RWPE1 (cell line): ENCODE measurements around the gene PRKD1.

ENCODE experiments used
- CTCF ChIA-PET: fragments of 350-600 bp; sonication (Branson Sonifier 250); formaldehyde crosslinking; extraction: SDS; loops from one replicate; lab custom pipeline; 2021; lab: Yijun Ruan, JAX
- POLR2A ChIA-PET: fragments of 400-600 bp; formaldehyde crosslinking; extraction: SDS; loops from one replicate; lab custom pipeline; 2020; ENCODE audit warnings: antibody characterized with exemption; ENCODE audit not compliant: low non-redundant PET; lab: Yijun Ruan, JAX
- DNase-seq: peaks from one replicate; pipeline ENCODE4 v3.0.0; 2012; ENCODE audit warnings: low spot score
- H3K27ac ChIP-seq: fragments of 450-650 bp; 2 replicates; pipeline ENCODE4 v1.5.1; 2017
- TF ChIP-seq, protein P1 (sequence below): fragments of 450-650 bp; conservative IDR thresholded peaks from 2 replicates; pipeline ENCODE4 v1.5.1; 2017; ENCODE audit warnings: low read depth, mild to moderate bottlenecking

The PRKD1 gene

DNA sequence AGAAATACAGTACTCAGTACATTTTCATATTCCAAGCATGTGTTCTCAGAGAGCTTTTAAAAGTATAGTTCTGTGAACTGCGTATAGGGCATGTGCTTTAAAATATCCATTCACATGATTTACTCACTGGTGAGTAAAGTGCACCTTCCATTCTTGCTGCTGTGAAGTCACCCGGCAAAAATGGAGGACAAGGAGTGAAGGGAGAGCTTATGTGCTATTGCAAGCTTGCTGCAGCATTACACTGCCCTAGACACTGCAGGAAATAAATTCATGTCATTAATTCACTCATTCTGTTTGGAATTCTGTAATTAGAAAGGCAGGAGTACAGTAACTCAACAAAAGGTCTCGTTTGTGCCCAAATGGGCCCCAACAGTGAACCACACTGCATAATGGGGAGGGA is 347.8 kb downstream of the PRKD1 start:
- no peak overlapping the region for H3K27ac ChIP-seq
- DNase-seq: no peak
- ChIA-PET CTCF (no interaction called here), POLR2A (no interaction called here)
- TF ChIP-seq, protein P1, sequence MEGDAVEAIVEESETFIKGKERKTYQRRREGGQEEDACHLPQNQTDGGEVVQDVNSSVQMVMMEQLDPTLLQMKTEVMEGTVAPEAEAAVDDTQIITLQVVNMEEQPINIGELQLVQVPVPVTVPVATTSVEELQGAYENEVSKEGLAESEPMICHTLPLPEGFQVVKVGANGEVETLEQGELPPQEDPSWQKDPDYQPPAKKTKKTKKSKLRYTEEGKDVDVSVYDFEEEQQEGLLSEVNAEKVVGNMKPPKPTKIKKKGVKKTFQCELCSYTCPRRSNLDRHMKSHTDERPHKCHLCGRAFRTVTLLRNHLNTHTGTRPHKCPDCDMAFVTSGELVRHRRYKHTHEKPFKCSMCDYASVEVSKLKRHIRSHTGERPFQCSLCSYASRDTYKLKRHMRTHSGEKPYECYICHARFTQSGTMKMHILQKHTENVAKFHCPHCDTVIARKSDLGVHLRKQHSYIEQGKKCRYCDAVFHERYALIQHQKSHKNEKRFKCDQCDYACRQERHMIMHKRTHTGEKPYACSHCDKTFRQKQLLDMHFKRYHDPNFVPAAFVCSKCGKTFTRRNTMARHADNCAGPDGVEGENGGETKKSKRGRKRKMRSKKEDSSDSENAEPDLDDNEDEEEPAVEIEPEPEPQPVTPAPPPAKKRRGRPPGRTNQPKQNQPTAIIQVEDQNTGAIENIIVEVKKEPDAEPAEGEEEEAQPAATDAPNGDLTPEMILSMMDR: no peak

DNA sequence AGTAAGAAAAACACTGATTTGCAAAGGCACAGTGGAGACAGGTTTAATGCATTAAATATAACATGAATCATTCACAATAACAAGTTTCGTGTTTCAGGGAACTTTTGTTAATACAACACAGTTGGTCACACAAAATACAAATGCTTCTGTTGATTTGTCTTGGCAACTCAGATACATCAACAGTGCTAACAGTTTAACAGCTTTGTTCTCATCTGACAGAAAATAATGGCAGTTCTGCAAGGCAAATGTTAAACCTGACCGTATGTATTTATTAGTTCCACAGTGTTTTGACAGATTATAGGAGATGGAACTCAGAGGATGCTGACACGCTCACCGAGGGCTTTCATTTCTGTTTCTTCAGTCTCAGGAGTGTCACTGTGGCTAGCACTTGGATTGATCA is 350.7 kb downstream of the PRKD1 start:
- CTCF ChIA-PET: no interaction called here
- no peak for DNase-seq
- TF ChIP-seq, protein P1: no peak
- POLR2A ChIA-PET: no interaction called here
- no peak overlapping the region for H3K27ac ChIP-seq

DNA sequence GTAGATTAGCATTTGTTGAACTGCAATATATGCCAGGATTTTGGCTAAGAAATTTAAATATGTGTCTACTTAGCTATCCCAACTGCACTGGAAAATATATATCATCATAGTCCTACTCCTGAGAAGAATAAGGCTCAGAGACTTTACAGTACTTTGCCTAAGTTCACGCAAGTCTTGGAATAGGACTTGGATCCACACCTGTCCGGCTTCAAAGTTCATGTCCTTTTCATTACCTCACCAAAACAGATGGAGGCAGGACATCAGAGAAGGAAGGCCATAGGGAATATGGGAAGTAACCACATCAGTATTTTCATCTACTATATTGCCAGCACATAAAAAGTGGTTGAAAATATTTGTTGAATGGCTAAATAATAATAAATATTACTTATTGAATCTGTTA is 358.5 kb downstream of the PRKD1 start:
- POLR2A ChIA-PET: no interaction called here
- TF ChIP-seq, protein P1: no peak

DNA sequence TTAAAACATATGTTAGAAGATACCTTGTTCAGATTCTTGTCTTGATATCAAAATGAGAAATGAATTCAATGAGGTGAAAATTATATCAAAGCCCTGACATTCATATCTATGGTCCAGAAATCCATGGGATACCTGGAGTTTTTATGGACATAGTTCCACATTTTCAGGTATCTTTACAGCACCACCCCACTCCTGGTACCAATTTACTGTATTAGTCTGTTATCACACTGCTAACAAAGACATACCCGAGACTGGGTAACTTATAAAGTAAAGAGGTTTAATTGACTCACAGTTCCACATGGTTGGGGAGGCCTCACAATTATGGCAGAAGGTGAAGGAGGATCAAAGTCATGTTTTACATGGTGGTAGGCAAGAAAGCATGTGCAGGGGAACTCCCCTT is 361.5 kb downstream of the PRKD1 start:
- no peak overlapping the region for H3K27ac ChIP-seq
- POLR2A ChIA-PET: no interaction called here

More for the DNA sequence above, 358.5 kb downstream of the PRKD1 start:
- H3K27ac ChIP-seq: no peak overlapping the region
- no peak for DNase-seq
- CTCF ChIA-PET: no interaction called here

DNA sequence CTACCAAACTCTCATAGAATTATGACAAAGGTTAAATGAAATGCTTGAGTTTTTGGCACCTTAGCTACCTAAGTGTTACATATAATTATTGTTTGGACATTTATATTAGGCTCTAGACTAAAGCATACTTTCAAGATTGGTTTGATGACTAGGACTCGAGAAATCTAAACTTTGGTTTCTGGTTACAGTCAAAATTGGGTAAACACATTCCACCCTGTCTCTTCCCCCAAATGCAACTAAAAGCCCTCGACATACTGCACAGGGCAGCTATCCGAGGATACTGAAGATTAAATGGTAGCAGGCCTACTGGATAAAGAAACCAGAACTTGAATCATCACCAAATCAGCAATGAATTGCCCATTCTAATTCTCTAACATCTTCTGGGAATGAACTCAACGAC is 369.1 kb downstream of the PRKD1 start:
- TF ChIP-seq, protein P1: no peak
- CTCF ChIA-PET: no interaction called here
- DNase-seq: no peak
- H3K27ac ChIP-seq: no peak overlapping the region
- POLR2A ChIA-PET: no interaction called here

More for the DNA sequence above, 361.5 kb downstream of the PRKD1 start:
- CTCF ChIA-PET: no interaction called here
- TF ChIP-seq, protein P1: no peak
- no peak for DNase-seq

DNA sequence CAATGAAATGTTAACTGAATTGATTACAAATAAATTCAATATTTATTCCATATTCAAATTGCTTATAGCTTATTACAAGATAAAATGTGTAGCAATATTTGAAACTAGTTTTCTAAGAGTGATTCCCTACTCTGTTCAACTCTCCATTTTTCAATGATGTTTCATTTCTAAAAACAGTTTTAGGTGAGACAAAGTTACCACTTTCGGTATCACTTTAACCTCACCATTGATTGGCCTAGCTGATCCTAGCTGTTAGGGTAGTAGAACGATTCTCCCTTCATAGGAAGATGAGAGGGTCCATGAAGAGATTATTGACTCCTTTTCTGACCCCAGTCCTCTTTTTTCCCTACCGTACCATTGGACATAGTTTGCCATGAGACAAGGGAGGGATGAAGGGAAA is 373.3 kb downstream of the PRKD1 start:
- POLR2A ChIA-PET: no interaction called here
- no peak for DNase-seq
- TF ChIP-seq, protein P1: no peak
- no peak overlapping the region for H3K27ac ChIP-seq
- CTCF ChIA-PET: interaction anchor here (0.8 kb wide), 1 partner anchor 675 kb away, joined by 3 read pairs; no protein-coding TSS in a partner anchor

DNA sequence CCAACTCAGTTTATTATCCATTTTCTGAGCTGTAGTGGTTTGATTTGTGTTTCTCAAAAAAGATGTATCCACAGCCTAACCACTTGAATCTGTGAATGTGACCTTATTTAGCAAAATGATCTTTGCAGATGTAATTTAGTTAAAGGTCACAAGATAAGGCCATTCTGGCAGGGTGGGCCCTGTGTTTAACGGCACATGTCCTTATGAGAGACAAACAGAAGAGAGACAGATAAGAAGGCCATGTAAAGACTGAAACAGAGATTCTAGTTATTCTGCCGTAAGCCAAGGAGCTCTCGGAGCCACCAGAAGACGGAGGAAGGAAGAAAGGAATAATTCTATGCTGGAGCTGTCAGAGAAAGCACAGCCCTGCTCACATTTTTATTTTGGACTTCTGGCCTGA is 374.2 kb downstream of the PRKD1 start:
- POLR2A ChIA-PET: no interaction called here
- no peak overlapping the region for H3K27ac ChIP-seq
- DNase-seq: no peak
- CTCF ChIA-PET: interaction anchor here (0.9 kb wide), 1 partner anchor 661 kb away, joined by 4 read pairs; no protein-coding TSS in a partner anchor
- TF ChIP-seq, protein P1: no peak
